GM12801 (cell line): ENCODE measurements around the gene MAGEA4.

ENCODE experiments used
- TF ChIP-seq, protein P1 (sequence below): IDR thresholded peaks from one replicate; pipeline ENCODE4 v1.5.1; 2011; ENCODE audit warnings: control low read depth; ENCODE audit not compliant: insufficient read length; ENCODE audit errors: extremely low read depth

Gene MAGEA4

GRCh38 chrX:151970661-151971060 is 58.0 kb downstream of the MAGEA4 start:
- TF ChIP-seq, protein P1, sequence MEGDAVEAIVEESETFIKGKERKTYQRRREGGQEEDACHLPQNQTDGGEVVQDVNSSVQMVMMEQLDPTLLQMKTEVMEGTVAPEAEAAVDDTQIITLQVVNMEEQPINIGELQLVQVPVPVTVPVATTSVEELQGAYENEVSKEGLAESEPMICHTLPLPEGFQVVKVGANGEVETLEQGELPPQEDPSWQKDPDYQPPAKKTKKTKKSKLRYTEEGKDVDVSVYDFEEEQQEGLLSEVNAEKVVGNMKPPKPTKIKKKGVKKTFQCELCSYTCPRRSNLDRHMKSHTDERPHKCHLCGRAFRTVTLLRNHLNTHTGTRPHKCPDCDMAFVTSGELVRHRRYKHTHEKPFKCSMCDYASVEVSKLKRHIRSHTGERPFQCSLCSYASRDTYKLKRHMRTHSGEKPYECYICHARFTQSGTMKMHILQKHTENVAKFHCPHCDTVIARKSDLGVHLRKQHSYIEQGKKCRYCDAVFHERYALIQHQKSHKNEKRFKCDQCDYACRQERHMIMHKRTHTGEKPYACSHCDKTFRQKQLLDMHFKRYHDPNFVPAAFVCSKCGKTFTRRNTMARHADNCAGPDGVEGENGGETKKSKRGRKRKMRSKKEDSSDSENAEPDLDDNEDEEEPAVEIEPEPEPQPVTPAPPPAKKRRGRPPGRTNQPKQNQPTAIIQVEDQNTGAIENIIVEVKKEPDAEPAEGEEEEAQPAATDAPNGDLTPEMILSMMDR: no peak

DNA sequence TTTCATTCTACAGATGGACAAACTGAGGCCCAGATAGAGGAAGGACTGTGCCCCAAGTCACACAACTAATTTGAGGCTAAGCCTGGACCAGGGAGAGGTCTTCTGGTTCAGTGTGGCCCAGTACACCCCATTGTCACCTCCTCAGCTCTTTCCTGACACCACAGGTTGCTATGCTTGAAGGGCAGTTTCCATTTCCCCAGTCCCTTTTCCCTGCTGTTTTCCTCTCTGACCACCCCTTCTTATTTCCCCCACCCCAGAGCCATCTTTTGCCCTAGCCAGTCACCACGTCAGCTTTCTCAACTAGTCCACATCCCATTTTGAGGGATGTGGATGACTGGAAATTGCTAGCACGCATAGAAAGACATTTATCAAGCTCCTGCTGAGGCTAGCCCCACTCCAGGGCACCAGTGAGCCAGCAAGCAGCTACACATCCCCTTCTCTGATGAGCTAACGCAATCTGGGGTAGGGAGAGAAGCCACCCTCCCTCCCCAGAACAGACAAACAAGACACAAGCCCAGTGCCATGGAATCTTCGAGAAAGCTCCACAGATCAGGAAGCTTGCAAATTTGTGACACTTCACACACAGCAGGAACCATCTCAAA is 60.5 kb downstream of the MAGEA4 start:
- TF ChIP-seq, protein P1: no peak

- TF ChIP-seq, protein P1: no peak
Measured at GRCh38 chrX:151973851-151974335, 61.2 kb downstream of the MAGEA4 start.
